ENCODE data around the gene TMCO6. TPM values are rescaled to one million over a fixed set of nuclear protein-coding genes. Genes with fewer than 3 reads are reported as not detected.

TMCO6 gene
- total RNA-seq, 1 experiment from 2014 or later = 32.2 TPM

- TF ChIP-seq FOXP4 (CRISPR knock-in tag; IDR thresholded peaks at IDR 0.05) (no peak), ESRRA (CRISPR knock-in tag; IDR thresholded peaks at IDR 0.05; ENCODE audit: borderline replicate concordance) (no peak), ZNF232 (CRISPR knock-in tag; IDR thresholded peaks at IDR 0.05) (no peak), GABPB1 (CRISPR knock-in tag; IDR thresholded peaks at IDR 0.05) (no peak), MAX (CRISPR knock-in tag; IDR thresholded peaks at IDR 0.05) (no peak), ZMAT4 (CRISPR knock-in tag; IDR thresholded peaks at IDR 0.05) (no peak), E2F1 (CRISPR knock-in tag; IDR thresholded peaks at IDR 0.05) (no peak), HMGXB4 (CRISPR knock-in tag; IDR thresholded peaks at IDR 0.05) (no peak), PRDM15 (CRISPR knock-in tag; IDR thresholded peaks at IDR 0.05) (no peak)
These were observed 35.4 kb downstream of the TMCO6 start (continued) for GRCh38 chr5:140674629-140675028.

GRCh38 chr5:140677947-140678346 lies 38.7 kb downstream of the TMCO6 start:
- no peaks in the 10 kb centered on the region for H3K4me1 Mint-ChIP-seq
- H3K9me3 Mint-ChIP-seq = no peaks in the 10 kb centered on the region
- H3K36me3 Mint-ChIP-seq = peaks cover 43% of the 10 kb centered on the region
- no peaks in the 10 kb centered on the region for H3K27me3 Mint-ChIP-seq (ENCODE audit: low read depth)
- ChIA-PET CTCF (no interaction called here), POLR2A (no interaction called here)
- H3K4me3 Mint-ChIP-seq = no peak overlapping the region
- ATAC-seq = no peak
- DNase-seq (ENCODE audit: low spot score) = no peak
- no peak overlapping the region for H3K27ac Mint-ChIP-seq
- no peak for TF ChIP-seq JAZF1 (CRISPR knock-in tag; IDR thresholded peaks at IDR 0.05)
- TF ChIP-seq ZMAT4 (CRISPR knock-in tag; IDR thresholded peaks at IDR 0.05) = no peak
- TF ChIP-seq NR3C1 (CRISPR knock-in tag; conservative IDR thresholded peaks at IDR 0.05; ENCODE audit: low read depth) = no peak
- no peak for TF ChIP-seq SP1 (CRISPR knock-in tag; conservative IDR thresholded peaks at IDR 0.05)
- no peak for TF ChIP-seq PRDM15 (CRISPR knock-in tag; IDR thresholded peaks at IDR 0.05)
- no peak for TF ChIP-seq HMGA2 (CRISPR knock-in tag; IDR thresholded peaks at IDR 0.05)
- TF ChIP-seq NFYB (CRISPR knock-in tag; conservative IDR thresholded peaks at IDR 0.05; ENCODE audit: low read depth) = no peak
- TF ChIP-seq PREB (CRISPR knock-in tag; IDR thresholded peaks at IDR 0.05; ENCODE audit: borderline replicate concordance) = no peak
- TF ChIP-seq FOXP1 (CRISPR knock-in tag; IDR thresholded peaks at IDR 0.05; ENCODE audit: borderline replicate concordance) = no peak
- no peak for TF ChIP-seq HMGXB4 (CRISPR knock-in tag; IDR thresholded peaks at IDR 0.05)
- no peak for TF ChIP-seq GABPB1 (CRISPR knock-in tag; IDR thresholded peaks at IDR 0.05)
- no peak for TF ChIP-seq SMAD3 (CRISPR knock-in tag; IDR thresholded peaks at IDR 0.05; ENCODE audit: borderline replicate concordance)
